GM18505 (cell line): ENCODE measurements around the gene UMOD.

Source experiments
- ATAC-seq: cut with Tn5 transposase; IDR thresholded peaks from one replicate; pipeline ENCODE4 v1.9.1; 2021; ENCODE audit not compliant: unreplicated experiment
- POLR2A ChIP-seq: IDR thresholded peaks from 4 replicates; pipeline ENCODE4 v1.6.1; 2011; ENCODE audit warnings: borderline replicate concordance; ENCODE audit not compliant: insufficient read depth, insufficient read length; ENCODE audit errors: extremely low read depth

Gene UMOD

GRCh38 chr16:20349615-20350014 is 2.9 kb downstream of the UMOD start:
- no peak for TF ChIP-seq POLR2A
- no peak for ATAC-seq

- TF ChIP-seq POLR2A = no peak
- ATAC-seq = no peak
Measured at GRCh38 chr16:20348365-20349185, 3.9 kb downstream of the UMOD start.

- ATAC-seq = no peak
- TF ChIP-seq POLR2A = no peak
Measured at GRCh38 chr16:20347666-20348364, 4.7 kb downstream of the UMOD start.

GRCh38 chr16:20344611-20345010 is 7.9 kb downstream of the UMOD start:
- TF ChIP-seq POLR2A = no peak
- ATAC-seq = no peak

GRCh38 chr16:20339744-20340143 is 12.8 kb downstream of the UMOD start:
- TF ChIP-seq POLR2A = no peak

GRCh38 chr16:20336955-20337354 is 15.6 kb downstream of the UMOD start:
- TF ChIP-seq POLR2A = no peak
- no peak for ATAC-seq

More at GRCh38 chr16:20339744-20340143, 12.8 kb downstream of the UMOD start:
- ATAC-seq = no peak

- no peak for TF ChIP-seq POLR2A
- no peak for ATAC-seq
Measured at GRCh38 chr16:20334396-20334795, 18.1 kb downstream of the UMOD start.

GRCh38 chr16:20333120-20333519 is 19.4 kb downstream of the UMOD start:
- no peak for TF ChIP-seq POLR2A

GRCh38 chr16:20332411-20332810 is 20.1 kb downstream of the UMOD start:
- no peak for TF ChIP-seq POLR2A
- no peak for ATAC-seq

More at GRCh38 chr16:20333120-20333519, 19.4 kb downstream of the UMOD start:
- no peak for ATAC-seq

- no peak for ATAC-seq
- TF ChIP-seq POLR2A = no peak
Measured at GRCh38 chr16:20331635-20332034, 20.9 kb downstream of the UMOD start.

- ATAC-seq = no peak
- no peak for TF ChIP-seq POLR2A
Measured at GRCh38 chr16:20329392-20330138, 22.9 kb downstream of the UMOD start.

GRCh38 chr16:20327444-20328041 is 25.0 kb downstream of the UMOD start, which contains the start of gene GP2:
Gene GP2 (minus strand): TSS chr16:20327513. CDS start chr16:20326431, 1,082 bp downstream.
- no peak for TF ChIP-seq POLR2A

GRCh38 chr16:20326321-20326720 is 26.2 kb downstream of the UMOD start:
- no peak for TF ChIP-seq POLR2A
- no peak for ATAC-seq

More at GRCh38 chr16:20327444-20328041, 25.0 kb downstream of the UMOD start, which contains the start of gene GP2:
- no peak for ATAC-seq

- no peak for ATAC-seq
- TF ChIP-seq POLR2A = no peak
Measured at GRCh38 chr16:20325005-20325404, 27.5 kb downstream of the UMOD start.
